HCT116 (cell line): ENCODE measurements around the gene RAD51AP2. TPM values are rescaled to one million over a fixed set of nuclear protein-coding genes. Genes with fewer than 3 reads are reported as not detected.
A peak's percentile ranks its signal among the peaks of the same experiment; 100 is the strongest.

Source experiments
- ATAC-seq: fragments of 200-7000 bp; cut with Tn5 transposase; 2 replicates; pipeline ENCODE4 v1.9.1; 2020; ENCODE audit warnings: mild to moderate bottlenecking, moderate library complexity
- BruUV-seq: library from RNA; stranded (reverse); fragments of 400-500 nt; replicated peaks from 2 replicates; lab custom pipeline; 2021; lab: Mats Ljungman, UMichigan
- CTCF ChIA-PET: fragments of 300-600 bp; sonication (Branson Sonifier 250); formaldehyde crosslinking; loops from one replicate; lab custom pipeline; 2021; ENCODE audit warnings: antibody characterized with exemption; lab: Charles Lee
- POLR2A ChIA-PET: fragments of 300-600, 350-600 bp; sonication (Branson Sonifier 250); formaldehyde crosslinking; loops from one replicate; lab custom pipeline; 2021; ENCODE audit warnings: antibody characterized with exemption; lab: Charles Lee
- RAD21 ChIA-PET, 2 experiments: fragments of 300-600 bp; sonication (Branson Sonifier 250); formaldehyde crosslinking; loops; one replicate each; lab custom pipeline; 2023; ENCODE audit warnings: low total read pairs in 2 of 2; ENCODE audit not compliant: uncharacterized antibody in 2 of 2, unreplicated experiment in 2 of 2, low non-redundant PET in 1 of 2; lab: Charles Lee
- DNase-seq: peaks from one replicate; pipeline ENCODE4 v3.0.0-alpha.2; 2010; ENCODE audit warnings: low read depth, low spot score
- H2AFZ ChIP-seq: fragments of 200-600 bp; shearing (Covaris generic), sonication (generic); 2 replicates; pipeline ENCODE4 v1.6.1; 2017; ENCODE audit warnings: low read depth, mixed run types, mixed read lengths, antibody characterized with exemption, low read length; ENCODE audit not compliant: poor library complexity, severe bottlenecking
- H3K27ac ChIP-seq: 2 replicates; pipeline ENCODE4 v1.5.1; 2012; ENCODE audit warnings: low read depth, low read length
- H3K27me3 ChIP-seq: fragments of 200-600 bp; sonication (generic); 2 replicates; pipeline ENCODE4 v1.6.1; 2016; ENCODE audit warnings: mixed run types, low read length, mixed read lengths; ENCODE audit not compliant: insufficient read depth
- H3K36me3 ChIP-seq, 2 experiments: fragments of 200-500 bp in 1 of 2; fragments of 200-600 bp in 1 of 2; sonication (Bioruptor generic) in 1 of 2; sonication (generic) in 1 of 2; 2 replicates each; pipeline versions ENCODE4 v1.5.1 to v1.6.1; 2014 to 2016; ENCODE audit warnings: low read length in 2 of 2, inconsistent platforms in 1 of 2, mixed read lengths in 1 of 2, mixed run types in 1 of 2; ENCODE audit not compliant: insufficient read depth in 2 of 2, control insufficient read depth in 1 of 2
- H3K4me1 ChIP-seq, 2 experiments: fragments of 200-600 bp in 1 of 2; sonication (generic) in 1 of 2; 2 replicates each; pipeline versions ENCODE4 v1.5.1 to v1.6.1; 2012 to 2017; ENCODE audit warnings: low read length in 2 of 2, inconsistent platforms in 1 of 2, mild to moderate bottlenecking in 1 of 2, mixed read lengths in 1 of 2, mixed run types in 1 of 2, moderate library complexity in 1 of 2; ENCODE audit not compliant: insufficient read depth in 2 of 2, control insufficient read depth in 1 of 2
- H3K4me2 ChIP-seq: fragments of 200-600 bp; sonication (generic); 2 replicates; pipeline ENCODE4 v1.6.1; 2017; ENCODE audit warnings: mixed run types, low read length, mixed read lengths
- H3K4me3 ChIP-seq, 2 experiments: fragments of 200-600 bp in 1 of 2; sonication (generic) in 1 of 2; replicated peaks in 1 of 2; 2 replicates each; pipeline ENCODE4 v1.5.1; 2011 to 2016; ENCODE audit warnings: low read length in 2 of 2, control low read depth in 1 of 2, low read depth in 1 of 2, mild to moderate bottlenecking in 1 of 2, mixed read lengths in 1 of 2, mixed run types in 1 of 2
- H3K79me2 ChIP-seq: fragments of 200-600 bp; sonication (generic); 2 replicates; pipeline ENCODE4 v1.6.1; 2017; ENCODE audit warnings: mild to moderate bottlenecking, mixed run types, low read length, moderate library complexity, mixed read lengths; ENCODE audit not compliant: insufficient read depth
- H3K9ac ChIP-seq: fragments of 200-600 bp; sonication (generic); 2 replicates; pipeline ENCODE4 v1.6.1; 2016; ENCODE audit warnings: low read length, mixed read lengths
- H3K9me2 ChIP-seq: fragments of 200-600 bp; sonication (generic), shearing (Covaris generic); 2 replicates; pipeline ENCODE4 v1.6.1; 2017; ENCODE audit warnings: mixed run types, mild to moderate bottlenecking, moderate library complexity; ENCODE audit not compliant: insufficient read depth
- H3K9me3 ChIP-seq, 2 experiments: fragments of 200-500 bp in 1 of 2; fragments of 200-600 bp in 1 of 2; sonication (Bioruptor generic) in 1 of 2; sonication (generic) in 1 of 2; 2 replicates each; pipeline ENCODE4 v1.6.1; 2014 to 2017; ENCODE audit warnings: low read length in 2 of 2, mixed read lengths in 2 of 2, inconsistent platforms in 1 of 2, low read depth in 1 of 2, mild to moderate bottlenecking in 1 of 2, mixed run types in 1 of 2, moderate library complexity in 1 of 2; ENCODE audit not compliant: control insufficient read depth in 1 of 2, insufficient read depth in 1 of 2
- H4K20me1 ChIP-seq: fragments of 200-600 bp; sonication (generic), shearing (Covaris generic); 2 replicates; pipeline ENCODE4 v1.6.1; 2017; ENCODE audit warnings: mixed run types, mild to moderate bottlenecking, moderate library complexity; ENCODE audit not compliant: insufficient read depth
- EGR1 ChIP-seq: IDR thresholded peaks from 2 replicates; pipeline ENCODE4 v1.6.1; 2012; ENCODE audit warnings: low read depth
- EZH2 ChIP-seq: fragments of 200-600 bp; sonication (generic); IDR thresholded peaks from 2 replicates; pipeline ENCODE4 v1.6.1; 2017; ENCODE audit warnings: antibody characterized with exemption, mixed run types
- ZBTB33 ChIP-seq: IDR thresholded peaks from 2 replicates; pipeline ENCODE4 v1.6.1; 2011; ENCODE audit warnings: mild to moderate bottlenecking, low read length, moderate library complexity; ENCODE audit not compliant: insufficient replicate concordance; ENCODE audit errors: extremely low read depth
- intact Hi-C: fragments of 100-400 bp; cut with micrococcal nuclease; formaldehyde crosslinking; loops from 2 replicates; pipeline ENCODE4 v1.10.0; 2022
- total RNA-seq: library from RNA; stranded (reverse); gene quantifications from one replicate; pipeline ENCODE4 v1.2.1, GENCODE V29; 2021; ENCODE audit not compliant: unreplicated experiment

RAD51AP2 gene
- total RNA-seq, 1 experiment from 2014 or later: 0.10 TPM

- TF ChIP-seq ZBTB33 (no peak), EZH2 (no peak)
Measured at GRCh38 chr2:17538844-17539554, 20.8 kb upstream of the RAD51AP2 start (continued).

- Histone ChIP-seq H4K20me1 (no peaks in the 10 kb centered on the region), H3K4me2 (peak overlapping the region; percentile 82), H2AFZ (peak overlapping the region; percentile 46), H3K9me2 (no peaks in the 10 kb centered on the region), H3K79me2 (no peaks in the 10 kb centered on the region), H3K4me1 (peaks cover 7 to 40% of the 10 kb centered on the region in 2 experiments; a peak in 3 of 4 replicates), H3K9me3 (no peaks in the 10 kb centered on the region), H3K9ac (peak overlapping the region; percentile 68), H3K36me3 (no peaks in the 10 kb centered on the region), H3K27me3 (no peaks in the 10 kb centered on the region; the same call in 1 of the 2 replicates)
- RAD21 ChIA-PET: no interaction called here
- DNase-seq: peak; percentile 19
- TSS peak; percentile 34 for BruUV-seq
- peak; percentile 10 for ATAC-seq
- intact Hi-C loops: no loop called here
- POLR2A ChIA-PET: no interaction called here
- CTCF ChIA-PET: no interaction called here
- peak; percentile 51; the same call in 1 of the 2 replicates for TF ChIP-seq EGR1
- no peak for TF ChIP-seq ZBTB33
- TF ChIP-seq, all 23 proteins: peak for 1
- Histone ChIP-seq H3K4me3 (peak overlapping the region; percentile 47 to 65), H3K27ac (peak overlapping the region; percentile 58)
Measured at GRCh38 chr2:17538022-17538843, 20.0 kb upstream of the RAD51AP2 start.
